ENCODE data around the gene KCNQ1. TPM values are rescaled to one million over a fixed set of nuclear protein-coding genes. Genes with fewer than 3 reads are reported as not detected.

Gene KCNQ1
- total and polyA plus RNA-seq, 2 donors (not counting 1 experiment from before 2014, with no cell fraction given), result 21.5 to 28.8 TPM

DNA sequence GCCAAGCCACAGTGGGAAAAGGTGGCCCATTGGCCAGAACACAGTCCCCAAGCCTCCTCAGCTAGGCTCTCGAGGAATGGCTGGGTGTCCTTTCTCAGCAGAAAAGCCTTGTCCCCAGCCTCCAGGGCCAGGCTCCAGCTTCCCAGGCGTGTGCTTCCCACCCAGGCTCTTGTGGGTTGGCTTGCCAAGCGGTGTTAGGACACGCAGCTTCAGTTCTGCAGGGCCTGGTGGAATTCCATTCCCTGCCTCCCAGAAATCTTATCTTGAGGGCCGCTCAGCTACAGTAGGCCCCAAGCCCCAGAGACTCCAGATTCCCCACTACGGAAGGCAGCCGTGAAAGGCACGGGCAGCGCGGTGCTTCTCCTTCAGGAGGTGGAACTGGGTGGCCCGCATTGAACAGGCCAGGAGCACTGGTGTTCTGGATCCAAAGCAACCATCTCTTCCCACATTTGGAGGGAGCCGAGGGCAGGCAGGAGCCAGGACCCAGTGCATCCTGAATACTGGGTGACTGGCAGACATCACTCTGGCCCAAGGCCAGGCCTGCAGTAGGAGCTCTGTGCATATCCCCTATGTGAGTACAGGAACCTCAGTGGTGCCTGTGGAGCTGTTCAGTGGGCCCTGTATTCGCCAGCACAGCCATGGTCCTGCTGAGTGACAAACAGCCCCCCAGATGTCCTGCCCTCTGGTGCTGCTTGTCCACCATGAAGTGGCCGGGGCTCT, 271.7 kb downstream of the KCNQ1 start:
- no peak for ATAC-seq (ENCODE audit: low read depth)
- H3K9ac ChIP-seq (ENCODE audit: low read length), result no peak overlapping the region
- WGBS (ENCODE audit: insufficient coverage), result 92% methylated on average over 13 of the region's 14 CpGs
- no peaks in the 10 kb centered on the region for H3K4me1 ChIP-seq (ENCODE audit: control insufficient read depth in 2 of 2, insufficient read depth in 2 of 2, low read length in 2 of 2)
- H2AFZ ChIP-seq (ENCODE audit: insufficient read depth, low read depth, low read length, poor library complexity, severe bottlenecking), result no peak overlapping the region
- intact Hi-C loops (cut with micrococcal nuclease), result no loop called here
- H3K27ac Mint-ChIP-seq, result no peak overlapping the region
- peaks cover 0 to 3% of the 10 kb centered on the region in 2 experiments for H3K36me3 ChIP-seq (replicated peaks in 1 of 2; ENCODE audit: control extremely low read depth in 1 of 2, control insufficient read depth in 1 of 2, extremely low read depth in 1 of 2, insufficient read depth in 2 of 2, low read length in 1 of 2)
- H3K4me2 ChIP-seq (replicated peaks; ENCODE audit: low read depth, low read length, poor library complexity, severe bottlenecking), result no peak overlapping the region
- no peaks in the 10 kb centered on the region for H3K4me1 Mint-ChIP-seq
- H4K20me1 ChIP-seq (ENCODE audit: control insufficient read depth, insufficient read depth, low read length, poor library complexity, severe bottlenecking), result no peaks in the 10 kb centered on the region
- peaks cover 0 to 2% (median 0%) of the 10 kb centered on the region in 3 donors for H3K9me3 ChIP-seq (ENCODE audit: control extremely low read depth in 1 of 3, control insufficient read depth in 2 of 3, insufficient read depth in 1 of 3, low read length in 2 of 3)
- peaks cover 0 to 2% (median 0%) of the 10 kb centered on the region in 4 experiments for H3K27me3 ChIP-seq (replicated peaks in 1 of 4; ENCODE audit: control extremely low read depth in 1 of 4, control insufficient read depth in 3 of 4, insufficient read depth in 4 of 4, low read length in 3 of 4)
- no peaks in the 10 kb centered on the region for H3K79me2 ChIP-seq (ENCODE audit: control insufficient read depth, insufficient read depth, low read length)
- no peaks in the 10 kb centered on the region for H3K27me3 Mint-ChIP-seq
- H3K9me3 Mint-ChIP-seq (ENCODE audit: insufficient read depth), result no peaks in the 10 kb centered on the region
- H3K4me3 Mint-ChIP-seq, result no peak overlapping the region
- DNase-seq, result no peak
- no peak for TF ChIP-seq EZH2 (IDR thresholded peaks at IDR 0.05; ENCODE audit: borderline replicate concordance, insufficient read depth, low read depth, low read length, poor library complexity, severe bottlenecking)
- TF ChIP-seq, protein P1, sequence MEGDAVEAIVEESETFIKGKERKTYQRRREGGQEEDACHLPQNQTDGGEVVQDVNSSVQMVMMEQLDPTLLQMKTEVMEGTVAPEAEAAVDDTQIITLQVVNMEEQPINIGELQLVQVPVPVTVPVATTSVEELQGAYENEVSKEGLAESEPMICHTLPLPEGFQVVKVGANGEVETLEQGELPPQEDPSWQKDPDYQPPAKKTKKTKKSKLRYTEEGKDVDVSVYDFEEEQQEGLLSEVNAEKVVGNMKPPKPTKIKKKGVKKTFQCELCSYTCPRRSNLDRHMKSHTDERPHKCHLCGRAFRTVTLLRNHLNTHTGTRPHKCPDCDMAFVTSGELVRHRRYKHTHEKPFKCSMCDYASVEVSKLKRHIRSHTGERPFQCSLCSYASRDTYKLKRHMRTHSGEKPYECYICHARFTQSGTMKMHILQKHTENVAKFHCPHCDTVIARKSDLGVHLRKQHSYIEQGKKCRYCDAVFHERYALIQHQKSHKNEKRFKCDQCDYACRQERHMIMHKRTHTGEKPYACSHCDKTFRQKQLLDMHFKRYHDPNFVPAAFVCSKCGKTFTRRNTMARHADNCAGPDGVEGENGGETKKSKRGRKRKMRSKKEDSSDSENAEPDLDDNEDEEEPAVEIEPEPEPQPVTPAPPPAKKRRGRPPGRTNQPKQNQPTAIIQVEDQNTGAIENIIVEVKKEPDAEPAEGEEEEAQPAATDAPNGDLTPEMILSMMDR (IDR thresholded peaks at IDR 0.05), result no peak
- H3K4me3 ChIP-seq (ENCODE audit: control extremely low read depth in 1 of 5, extremely low read depth in 1 of 5, insufficient read depth in 1 of 5, low read depth in 2 of 5, low read length in 4 of 5), result no peak overlapping the region
- H3K27ac ChIP-seq (ENCODE audit: low read length in 2 of 2), result no peak overlapping the region
- ChIA-PET POLR2A (no interaction called here), CTCF (no interaction called here)

DNA sequence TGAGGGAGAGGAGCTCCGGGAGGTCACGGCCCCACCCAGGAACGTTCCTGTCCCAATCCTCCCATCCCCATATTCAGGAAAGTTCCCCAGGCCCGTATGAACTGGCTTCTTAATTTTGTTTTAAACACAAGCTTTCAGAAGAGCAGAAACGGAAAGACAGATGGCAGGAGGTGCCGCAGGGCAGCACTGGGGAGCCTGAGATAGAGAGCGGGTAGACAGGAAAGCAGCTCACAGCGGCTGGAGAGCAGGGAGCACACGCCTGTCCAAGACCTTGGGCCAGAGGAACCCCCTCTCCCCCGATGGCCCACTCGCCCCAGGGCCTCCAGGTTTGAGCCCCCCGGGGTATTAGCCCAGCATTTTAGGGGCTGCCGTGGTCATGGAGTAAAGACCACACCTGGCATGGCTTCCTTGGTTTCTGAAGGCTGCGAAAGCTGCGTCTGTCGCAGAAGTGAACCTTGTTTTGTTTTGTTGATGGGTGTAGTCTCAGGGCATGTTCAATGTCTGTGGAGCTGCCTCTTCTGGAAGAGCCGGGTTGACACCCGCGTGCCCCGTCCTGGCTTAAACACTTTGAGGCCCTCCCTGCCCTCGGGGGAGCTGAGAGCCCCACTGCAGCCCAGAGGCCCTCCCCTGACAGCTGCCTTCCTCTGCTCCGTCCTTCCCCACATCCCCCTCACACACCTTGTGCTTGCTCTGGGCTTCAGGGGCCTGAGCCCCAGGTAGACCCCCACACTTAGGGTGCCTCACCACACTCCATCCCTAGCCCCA, 272.9 kb downstream of the KCNQ1 start:
- H3K9me3 Mint-ChIP-seq (ENCODE audit: insufficient read depth), result no peaks in the 10 kb centered on the region
- intact Hi-C loops (cut with micrococcal nuclease), result no loop called here
- Histone ChIP-seq H3K27me3 (replicated peaks in 1 of 4; ENCODE audit: control extremely low read depth in 1 of 4, control insufficient read depth in 3 of 4, insufficient read depth in 4 of 4, low read length in 3 of 4) (peaks cover 0 to 2% (median 0%) of the 10 kb centered on the region in 4 experiments), H3K27ac (ENCODE audit: low read length in 2 of 2) (no peak overlapping the region), H3K36me3 (replicated peaks in 1 of 2; ENCODE audit: control extremely low read depth in 1 of 2, control insufficient read depth in 1 of 2, extremely low read depth in 1 of 2, insufficient read depth in 2 of 2, low read length in 1 of 2) (peaks cover 0 to 3% of the 10 kb centered on the region in 2 experiments), H3K79me2 (ENCODE audit: control insufficient read depth, insufficient read depth, low read length) (no peaks in the 10 kb centered on the region), H3K9me3 (ENCODE audit: control extremely low read depth in 1 of 3, control insufficient read depth in 2 of 3, insufficient read depth in 1 of 3, low read length in 2 of 3) (peaks cover 0 to 2% (median 0%) of the 10 kb centered on the region in 3 donors), H3K4me3 (ENCODE audit: control extremely low read depth in 1 of 5, extremely low read depth in 1 of 5, insufficient read depth in 1 of 5, low read depth in 2 of 5, low read length in 4 of 5) (no peak overlapping the region), H3K4me1 (ENCODE audit: control insufficient read depth in 2 of 2, insufficient read depth in 2 of 2, low read length in 2 of 2) (no peaks in the 10 kb centered on the region), H2AFZ (ENCODE audit: insufficient read depth, low read depth, low read length, poor library complexity, severe bottlenecking) (no peak overlapping the region), H3K4me2 (replicated peaks; ENCODE audit: low read depth, low read length, poor library complexity, severe bottlenecking) (no peak overlapping the region), H3K9ac (ENCODE audit: low read length) (no peak overlapping the region), H4K20me1 (ENCODE audit: control insufficient read depth, insufficient read depth, low read length, poor library complexity, severe bottlenecking) (no peaks in the 10 kb centered on the region)
- ChIA-PET POLR2A (no interaction called here), CTCF (no interaction called here)
- no peak overlapping the region for H3K27ac Mint-ChIP-seq
- H3K27me3 Mint-ChIP-seq, result no peaks in the 10 kb centered on the region
- WGBS (ENCODE audit: insufficient coverage), result 80% methylated on average over 20 of the region's 22 CpGs
- H3K4me3 Mint-ChIP-seq, result no peak overlapping the region
- TF ChIP-seq EZH2 (IDR thresholded peaks at IDR 0.05; ENCODE audit: borderline replicate concordance, insufficient read depth, low read depth, low read length, poor library complexity, severe bottlenecking), result no peak
- TF ChIP-seq, protein P1 (IDR thresholded peaks at IDR 0.05), result no peak
- ATAC-seq (ENCODE audit: low read depth), result no peak
- DNase-seq, result no peak
- no peaks in the 10 kb centered on the region for H3K4me1 Mint-ChIP-seq

Measured in B cell (primary cell).